Activated CD4-positive, CD25-positive, alpha-beta regulatory T cell (primary cell): ENCODE results near the gene ALX3.

Experiments
- DNase-seq, 4 experiments: peaks; one replicate each; lab custom pipeline; 2025; lab: John Stamatoyannopoulos, UW

The ALX3 gene

DNA sequence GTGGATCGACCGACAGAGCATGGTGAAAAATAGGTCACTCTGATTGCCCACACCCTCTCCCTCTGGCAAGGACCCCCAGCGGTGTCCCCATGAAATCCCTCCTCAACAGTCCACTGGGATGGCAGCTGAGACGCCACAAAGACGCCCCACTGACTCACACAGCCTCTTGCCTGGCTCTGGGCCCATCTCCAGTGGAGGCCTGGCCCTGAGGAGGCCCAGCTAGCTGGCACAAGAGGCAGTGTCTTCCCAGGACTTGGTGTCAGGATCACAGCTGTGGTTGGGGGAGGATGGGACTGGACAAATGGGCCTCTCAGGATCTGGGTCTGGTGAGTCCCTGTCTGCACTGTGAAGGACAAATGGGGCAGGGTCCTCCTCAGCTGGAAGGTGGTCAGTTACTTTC is 4.6 kb downstream of the ALX3 start:
- no peak for DNase-seq

DNA sequence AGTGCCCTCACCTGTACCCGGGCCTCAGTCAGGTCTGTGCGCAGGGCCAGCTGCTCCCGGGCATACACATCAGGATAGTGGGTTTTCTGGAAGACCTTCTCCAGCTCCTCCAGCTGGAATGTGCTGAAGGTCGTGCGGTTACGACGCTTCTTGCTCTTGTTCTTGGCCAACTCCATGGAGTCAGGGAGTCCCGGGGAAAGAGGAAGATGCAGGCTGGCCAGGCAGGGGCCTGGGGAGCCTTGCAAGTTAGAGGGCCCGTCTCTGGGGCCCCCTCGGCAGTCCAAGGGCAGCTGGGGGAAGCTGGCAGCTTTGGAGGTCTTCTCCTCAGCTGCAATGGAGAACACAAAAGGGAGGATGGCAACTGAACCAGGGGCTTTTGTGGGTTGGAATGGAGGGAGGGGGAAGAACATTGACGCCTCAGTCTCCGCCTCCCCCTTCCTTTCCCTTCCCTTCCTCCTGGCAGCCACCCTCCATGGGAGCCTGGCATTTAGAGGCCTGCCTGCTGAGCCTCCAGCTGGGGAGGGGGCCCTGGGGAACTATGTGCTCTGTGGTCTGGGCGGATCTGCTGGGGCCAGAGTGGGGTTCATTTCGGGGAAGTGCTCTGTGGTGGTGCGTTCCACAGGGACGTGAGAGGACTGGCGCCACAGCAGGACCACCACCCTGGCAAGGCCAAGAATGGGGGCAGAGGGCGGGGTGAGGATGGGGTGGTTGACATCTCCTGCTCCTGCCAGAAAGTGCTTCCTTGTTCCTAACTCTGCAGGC is 5.7 kb downstream of the ALX3 start:
- no peak for DNase-seq

DNA sequence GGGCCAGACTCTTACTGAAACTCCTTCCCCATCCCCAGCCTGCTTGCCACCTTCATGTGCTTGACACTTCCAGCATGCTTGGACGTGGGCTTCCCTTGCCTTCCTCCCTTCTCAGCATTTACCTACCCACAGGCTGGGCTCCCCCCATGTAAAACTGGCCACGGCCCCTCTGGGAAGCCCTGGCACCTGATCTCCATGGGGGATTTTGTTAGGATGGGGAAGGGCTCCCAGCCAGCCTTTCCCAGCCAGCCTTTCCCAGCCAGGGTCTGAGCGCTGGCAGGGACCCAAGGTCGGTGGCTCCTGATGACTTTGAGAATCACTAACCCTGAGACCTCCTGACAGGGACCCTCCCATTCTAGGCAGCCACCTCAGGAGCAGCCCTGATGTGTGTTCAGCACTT is 6.7 kb downstream of the ALX3 start:
- DNase-seq: no peak

GRCh38 chr1:110062612-110063011 is 7.9 kb downstream of the ALX3 start:
- no peak for DNase-seq

DNA sequence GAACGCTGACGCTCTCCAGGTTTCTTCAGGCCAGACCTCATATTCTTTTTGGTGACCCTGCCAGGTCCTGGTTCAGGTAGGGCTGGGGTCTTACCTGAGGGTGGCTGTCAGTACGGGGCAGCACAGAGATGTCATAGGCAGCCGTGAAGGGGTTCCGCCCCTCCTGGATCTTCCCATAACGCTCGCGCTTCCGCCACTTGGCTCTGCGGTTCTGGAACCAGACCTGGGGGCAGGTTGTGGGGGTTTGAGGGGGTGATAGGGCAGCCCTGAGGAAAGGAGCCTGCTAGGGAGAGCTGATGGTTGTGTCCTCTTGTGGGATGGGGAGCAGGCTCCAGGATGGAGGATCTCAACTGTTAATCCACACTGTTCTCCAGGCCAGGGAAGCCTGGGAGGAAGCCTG is 9.1 kb downstream of the ALX3 start:
- no peak for DNase-seq

DNA sequence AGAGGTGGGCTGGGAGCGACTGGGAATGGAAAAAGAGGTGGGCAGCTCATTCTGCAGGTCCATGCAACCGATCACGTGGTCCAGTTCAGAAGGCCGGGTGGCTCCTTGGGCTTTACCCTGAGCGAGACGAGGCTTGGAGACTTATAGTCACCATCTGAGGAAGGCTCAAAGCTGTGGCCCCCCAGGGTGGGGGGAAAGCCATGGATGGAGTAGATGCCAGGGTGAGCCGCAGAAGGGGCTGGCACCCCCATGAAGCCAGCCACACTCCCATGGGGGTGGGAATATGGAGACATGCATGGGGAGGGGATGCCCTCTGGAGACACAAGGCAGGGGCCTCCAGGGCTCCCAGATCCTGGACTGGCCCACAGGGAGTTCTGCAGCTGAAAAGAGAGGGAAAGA is 9.8 kb downstream of the ALX3 start:
- DNase-seq: no peak

DNA sequence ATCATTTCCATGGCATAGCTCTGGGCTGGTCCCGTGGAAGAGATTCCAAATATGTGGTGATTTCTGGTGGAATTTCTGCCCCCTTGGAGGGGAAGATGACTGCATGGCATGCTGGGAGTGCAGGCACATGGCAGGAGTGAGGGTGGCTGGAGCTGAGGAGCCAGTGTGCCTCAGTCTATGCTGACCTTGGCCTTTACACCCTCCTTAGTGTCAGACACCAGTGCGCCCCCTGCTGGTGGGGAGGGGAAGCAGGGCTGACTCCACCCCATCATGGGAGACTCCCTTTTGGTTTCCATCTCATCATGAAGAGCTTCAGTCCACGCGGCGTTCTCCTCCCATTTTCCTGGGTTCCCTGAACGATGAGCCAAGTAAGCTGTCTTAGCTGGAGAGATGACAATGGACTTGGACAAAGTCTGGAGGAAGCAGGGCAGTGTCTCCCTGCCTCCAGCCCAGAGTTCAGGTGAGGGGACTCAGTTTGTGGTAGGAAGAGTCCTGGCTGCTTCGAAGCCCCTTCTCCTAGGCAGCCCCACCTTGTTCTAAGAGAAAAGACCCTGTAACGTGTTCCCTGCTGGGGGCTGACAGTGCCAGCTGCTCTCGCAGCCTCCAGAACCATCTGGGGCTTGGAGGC is 10.3 kb downstream of the ALX3 start:
- peak; percentile 36 to 70 (median 56) for DNase-seq

DNA sequence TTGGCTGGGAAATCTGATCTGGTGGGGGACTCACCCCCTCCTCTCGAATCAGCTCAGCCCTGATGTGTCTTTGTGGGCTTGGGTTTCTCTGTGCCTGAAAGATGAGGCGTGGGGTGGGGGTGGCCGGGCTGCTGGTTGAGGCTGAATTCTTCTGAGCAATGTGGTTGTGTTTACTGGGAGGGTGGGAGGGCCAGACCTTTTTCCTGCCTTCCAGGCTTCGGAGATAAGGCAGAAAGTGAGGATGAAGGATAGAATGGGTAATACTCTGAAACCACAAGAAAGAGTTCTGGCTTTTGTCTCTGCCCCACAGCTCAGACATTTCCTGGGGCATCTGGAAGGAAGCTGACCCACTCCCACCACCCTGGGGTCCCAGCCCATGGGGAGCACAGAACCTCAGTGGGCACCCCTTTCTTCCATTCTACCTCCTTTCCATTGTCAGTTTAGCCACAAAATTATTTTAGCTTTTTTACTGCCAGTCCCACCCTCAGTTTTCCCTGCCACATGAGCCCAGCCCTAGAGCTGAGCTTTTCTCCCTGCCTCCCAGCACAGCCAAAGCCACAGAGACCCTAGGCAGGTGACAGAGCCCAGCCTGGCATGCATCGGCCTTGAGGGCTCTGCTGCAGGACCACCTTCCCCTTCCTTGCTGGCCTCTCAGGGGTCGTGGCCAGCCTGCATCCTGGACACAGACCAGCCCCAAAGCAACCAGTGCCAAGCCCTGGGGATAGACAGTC is 11.2 kb downstream of the ALX3 start:
- DNase-seq: no peak

DNA sequence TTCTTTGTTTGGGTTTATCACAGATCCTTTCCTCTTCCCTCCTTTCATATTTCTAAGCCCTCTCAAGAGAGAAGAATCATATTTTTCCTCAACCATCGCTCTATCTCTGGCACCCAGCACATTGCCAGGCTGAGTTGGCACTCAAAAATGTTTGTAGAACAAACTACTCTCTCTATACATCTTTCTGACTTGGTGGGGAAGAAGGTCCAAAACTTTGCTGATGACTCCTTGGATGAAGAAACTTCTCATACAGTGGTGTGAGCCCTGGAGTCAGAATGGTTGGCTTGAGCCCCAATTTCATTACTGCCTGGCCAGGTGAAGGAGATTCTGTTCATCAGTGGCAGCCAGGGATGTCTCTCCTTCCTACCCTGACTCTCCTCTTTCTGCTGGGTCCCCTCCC is 11.9 kb downstream of the ALX3 start:
- no peak for DNase-seq

GRCh38 chr1:110057963-110058518 is 12.4 kb downstream of the ALX3 start:
- no peak for DNase-seq

DNA sequence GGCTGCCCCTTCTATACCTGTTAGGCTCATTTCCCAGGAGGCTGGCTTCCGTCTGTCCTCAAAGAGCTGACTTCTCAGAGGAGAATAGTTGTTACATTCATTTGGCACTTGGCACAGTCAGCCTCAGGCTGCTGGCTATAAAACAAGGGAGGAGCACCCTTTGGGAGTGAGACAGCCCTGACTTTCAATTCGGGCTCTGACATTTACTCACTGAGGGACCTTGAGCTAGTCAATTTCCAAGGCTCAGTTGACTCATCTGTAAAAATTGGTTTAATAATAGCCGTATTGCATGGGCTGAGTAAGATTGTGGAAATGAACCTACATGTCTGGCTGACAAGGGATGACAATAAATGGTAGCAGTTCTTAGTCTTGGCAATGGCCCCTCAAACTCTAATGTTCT is 13.7 kb downstream of the ALX3 start:
- no peak for DNase-seq

DNA sequence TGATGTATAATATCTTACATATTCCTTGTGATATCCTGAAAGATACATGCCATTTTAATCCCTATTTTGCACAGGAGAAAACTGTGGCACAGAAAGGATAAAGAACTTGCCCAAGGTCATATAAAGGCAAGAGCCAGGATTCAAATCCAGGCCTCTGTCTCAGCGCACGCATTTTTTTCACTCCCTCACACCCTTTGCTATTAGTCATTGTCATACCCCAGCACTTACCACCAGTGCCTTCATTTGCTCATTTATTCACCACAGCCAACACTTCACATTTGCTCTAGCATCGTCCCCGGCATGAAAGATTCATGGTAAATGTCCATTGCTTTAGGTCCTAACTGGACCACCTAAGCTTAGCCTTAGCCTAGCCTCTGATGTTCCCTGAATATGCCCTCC is 14.2 kb downstream of the ALX3 start:
- no peak for DNase-seq

DNA sequence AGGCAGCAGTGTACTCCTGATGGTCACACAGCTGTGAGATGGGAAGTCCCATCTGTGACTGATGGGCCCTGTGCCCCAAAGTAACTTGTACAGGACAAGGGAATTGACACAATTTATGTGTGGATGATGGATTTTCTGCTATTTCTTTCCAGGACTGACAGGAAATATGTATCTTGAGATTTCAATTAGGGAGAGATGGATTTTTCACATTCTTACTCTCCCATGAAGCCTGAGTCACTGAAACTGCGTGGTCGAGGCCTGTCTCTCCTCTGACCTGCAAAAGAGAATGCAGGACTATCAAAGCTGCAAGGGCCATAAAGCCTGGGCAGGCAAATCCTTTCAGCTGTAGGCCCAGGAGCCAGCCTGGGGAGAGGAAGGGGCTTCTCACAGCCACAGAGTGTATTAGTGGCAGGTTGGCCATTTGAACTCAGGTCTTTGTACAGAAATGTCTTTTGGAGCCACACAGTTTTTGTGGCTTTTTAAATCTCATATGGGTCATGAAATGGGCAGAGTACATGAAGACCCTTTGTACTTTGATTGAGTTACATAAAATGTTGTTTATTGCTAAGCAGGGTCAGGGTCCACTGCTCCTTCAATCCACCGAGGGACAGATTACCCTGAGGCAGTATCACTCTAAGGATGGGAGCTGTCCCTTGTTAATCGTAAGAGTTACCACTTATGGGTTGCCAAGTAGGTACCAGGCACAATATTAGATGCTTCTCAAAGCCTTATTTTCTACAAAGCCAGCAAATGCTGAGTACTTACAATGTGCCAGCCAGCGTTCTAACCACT is 14.8 kb downstream of the ALX3 start:
- no peak for DNase-seq

DNA sequence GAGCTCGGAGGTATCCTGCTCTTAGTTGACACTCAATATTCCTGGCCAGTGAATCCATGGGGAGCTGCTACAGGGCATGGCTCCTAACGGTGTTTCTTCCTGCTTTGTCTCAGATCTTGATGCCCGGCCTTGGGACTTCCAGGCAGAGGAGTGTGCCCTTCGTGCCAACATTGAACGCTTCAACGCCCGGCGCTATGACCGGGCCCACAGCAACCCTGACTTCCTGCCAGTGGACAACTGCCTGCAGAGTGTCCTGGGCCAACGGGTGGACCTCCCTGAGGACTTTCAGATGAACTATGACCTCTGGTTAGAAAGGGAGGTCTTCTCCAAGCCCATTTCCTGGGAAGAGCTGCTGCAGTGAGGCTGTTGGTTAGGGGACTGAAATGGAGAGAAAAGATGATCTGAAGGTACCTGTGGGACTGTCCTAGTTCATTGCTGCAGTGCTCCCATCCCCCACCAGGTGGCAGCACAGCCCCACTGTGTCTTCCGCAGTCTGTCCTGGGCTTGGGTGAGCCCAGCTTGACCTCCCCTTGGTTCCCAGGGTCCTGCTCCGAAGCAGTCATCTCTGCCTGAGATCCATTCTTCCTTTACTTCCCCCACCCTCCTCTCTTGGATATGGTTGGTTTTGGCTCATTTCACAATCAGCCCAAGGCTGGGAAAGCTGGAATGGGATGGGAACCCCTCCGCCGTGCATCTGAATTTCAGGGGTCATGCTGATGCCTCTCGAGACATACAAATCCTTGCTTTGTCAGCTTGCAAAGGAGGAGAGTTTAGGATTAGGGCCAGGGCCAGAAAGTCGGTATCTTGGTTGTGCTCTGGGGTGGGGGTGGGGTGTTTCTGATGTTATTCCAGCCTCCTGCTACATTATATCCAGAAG is 16.7 kb downstream of the ALX3 start:
- peak; percentile 30 to 70 (median 54) for DNase-seq

DNA sequence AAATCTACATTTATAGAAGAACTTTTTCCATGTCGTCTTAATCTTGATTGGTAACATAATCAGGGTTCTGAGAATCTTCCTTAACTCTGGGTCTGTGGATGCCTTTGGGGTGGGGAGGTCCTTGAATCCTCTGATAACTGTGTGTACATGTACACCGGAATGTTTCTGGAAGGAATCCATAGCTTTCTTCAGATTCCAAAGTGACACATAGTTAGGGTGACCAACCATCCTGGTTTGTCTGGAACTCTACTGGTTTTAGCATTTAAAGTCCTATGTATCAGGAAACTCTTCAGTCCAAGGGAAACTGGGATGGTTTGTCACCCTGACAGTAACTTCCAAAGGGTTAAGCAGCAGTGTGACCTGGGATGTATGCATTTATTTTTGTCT is 19.2 kb downstream of the ALX3 start:
- DNase-seq: no peak

DNA sequence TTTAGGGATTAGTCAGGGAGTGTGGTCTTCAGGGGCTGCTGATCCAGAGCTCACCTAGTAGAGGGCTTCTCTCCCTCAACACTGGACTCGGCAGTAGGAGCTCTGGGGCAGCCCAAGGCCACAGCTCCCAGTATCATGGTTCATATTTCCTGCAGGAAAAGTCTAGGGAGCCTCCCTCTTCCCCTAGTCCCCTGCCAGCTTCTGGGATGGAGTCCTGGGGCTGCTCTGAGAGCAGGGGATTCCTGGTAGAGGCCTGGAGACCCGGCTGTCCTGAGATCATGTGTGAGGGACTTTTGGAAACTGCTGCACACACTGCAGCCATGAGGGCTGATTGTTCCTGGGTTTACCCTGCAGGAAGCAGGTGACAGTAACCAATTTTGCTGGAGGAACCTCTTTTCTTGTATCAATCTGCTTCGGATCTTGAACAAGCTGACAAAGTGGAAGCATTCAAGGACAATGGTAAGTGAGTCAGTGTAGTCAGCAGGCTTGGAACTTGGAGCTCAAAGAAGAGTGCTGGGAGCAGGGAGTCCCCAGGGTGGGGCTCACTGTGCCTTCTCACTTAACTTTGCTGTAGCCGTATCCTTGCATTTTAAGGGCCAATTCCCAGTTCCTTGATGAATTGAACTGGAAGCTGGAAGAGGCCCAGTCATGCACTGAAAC is 19.7 kb downstream of the ALX3 start:
- DNase-seq: no peak

GRCh38 chr1:110049801-110050601 is 20.5 kb downstream of the ALX3 start:
- no peak for DNase-seq

DNA sequence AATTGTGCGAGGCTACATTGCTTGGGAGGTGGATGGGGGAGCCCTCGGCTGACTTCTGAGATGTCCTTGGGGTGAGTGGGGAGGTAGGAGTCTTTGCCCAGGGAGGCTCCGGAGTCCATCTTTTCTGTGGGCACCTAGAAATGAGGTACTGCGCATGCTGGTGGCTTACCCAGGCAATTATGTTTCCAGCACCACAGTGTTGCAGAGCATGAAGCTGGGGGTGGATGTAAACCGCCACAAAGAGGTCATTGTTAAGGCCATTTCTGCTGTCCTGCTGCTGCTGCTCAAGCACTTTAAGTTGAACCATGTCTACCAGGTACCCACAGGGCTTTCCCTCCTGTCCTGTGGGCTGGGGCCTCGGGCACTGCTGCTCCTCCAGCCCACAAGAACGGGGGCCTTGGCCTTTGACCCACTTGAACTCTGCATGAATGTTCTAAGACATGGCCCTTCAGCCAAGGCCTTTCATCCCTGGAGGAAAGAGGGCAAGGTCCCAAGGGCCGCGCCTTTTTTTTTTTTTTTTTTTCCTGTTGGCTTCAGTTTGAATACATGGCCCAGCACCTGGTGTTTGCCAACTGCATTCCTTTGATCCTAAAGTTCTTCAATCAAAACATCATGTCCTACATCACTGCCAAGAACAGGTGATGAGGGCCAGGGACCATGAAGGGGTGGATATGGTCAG is 21.4 kb downstream of the ALX3 start:
- DNase-seq: no peak

DNA sequence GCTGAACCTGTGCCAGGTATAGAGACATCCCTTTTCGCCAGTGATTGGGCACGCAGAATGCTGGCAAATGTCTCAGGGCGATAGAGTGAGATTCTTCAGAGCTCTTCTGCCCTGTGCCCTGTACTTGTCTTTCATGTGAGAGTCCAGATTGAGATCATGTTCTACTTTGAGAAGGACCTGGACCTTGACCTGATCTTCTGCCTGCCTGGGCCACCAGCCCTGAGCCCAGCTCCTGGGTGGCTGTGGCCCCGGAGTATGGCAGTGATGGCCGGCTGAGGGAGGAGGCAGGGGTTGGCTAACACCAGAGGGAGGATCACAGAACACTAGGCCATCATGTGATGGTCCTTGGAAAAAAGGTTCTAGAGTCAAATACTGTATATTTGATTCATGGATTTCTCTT is 22.2 kb downstream of the ALX3 start:
- no peak for DNase-seq
